ENCODE measurements around the gene PROCA1. TPM values are rescaled to one million over a fixed set of nuclear protein-coding genes. Genes with fewer than 3 reads are reported as not detected.

PROCA1 gene
- total RNA-seq, 1 donor, result 0.36 TPM

GRCh38 chr17:28746611-28747050 is 34.9 kb upstream of the PROCA1 start:
- TF ChIP-seq CTCF (IDR thresholded peaks at IDR 0.05; ENCODE audit: extremely low read depth, low read depth, low read length), result no peak
- peak overlapping the region; percentile 82 for H3K4me2 ChIP-seq (ENCODE audit: insufficient read depth, low read length)
- no peak overlapping the region for H3K4me3 ChIP-seq (ENCODE audit: insufficient read depth, low read length)

DNA sequence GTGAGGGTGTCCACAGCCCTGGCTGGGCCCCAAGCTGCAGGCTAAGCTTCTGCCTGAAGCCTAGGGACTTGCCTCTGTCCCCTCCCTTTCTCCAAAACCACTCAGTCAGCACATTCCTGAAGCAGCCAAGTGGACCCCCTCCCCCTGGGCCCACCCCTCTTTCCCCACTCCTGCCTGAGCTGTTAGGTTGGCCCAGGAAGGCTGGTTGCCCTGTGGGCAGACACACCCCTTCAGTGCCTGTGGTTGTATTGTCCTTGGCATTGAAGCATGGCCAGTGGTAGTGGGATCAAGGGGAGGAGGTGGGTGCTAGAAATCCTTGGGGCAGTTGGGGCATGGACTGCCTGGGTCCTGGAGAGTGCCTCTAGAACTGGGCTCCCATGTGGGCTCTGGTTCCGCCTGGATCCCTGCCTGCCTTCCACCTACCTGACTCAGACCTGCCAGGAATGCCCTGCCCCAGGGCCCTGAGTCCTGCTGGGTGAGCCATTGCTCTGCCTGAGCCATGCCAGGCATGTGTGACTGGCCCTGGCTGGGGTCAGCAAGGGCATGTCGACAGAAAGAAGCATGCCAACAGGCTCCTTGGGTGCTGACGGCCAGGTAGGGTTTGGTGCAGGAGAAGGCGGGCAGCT is 34.2 kb upstream of the PROCA1 start:
- peak; percentile 43 for DNase-seq (ENCODE audit: insufficient read length, low spot score, missing footprints)
- Histone ChIP-seq H3K79me2 (ENCODE audit: insufficient read depth, low read length) (peaks cover 60% of the 10 kb centered on the region), H3K36me3 (ENCODE audit: insufficient read depth, low read length) (peaks cover 40% of the 10 kb centered on the region)

More at GRCh38 chr17:28746611-28747050, 34.9 kb upstream of the PROCA1 start:
- H3K4me1 ChIP-seq (ENCODE audit: insufficient read depth, low read length), result peaks cover 28% of the 10 kb centered on the region
- peak; percentile 77 for DNase-seq (ENCODE audit: insufficient read length, low spot score, missing footprints)
- peaks cover 63% of the 10 kb centered on the region for H3K79me2 ChIP-seq (ENCODE audit: insufficient read depth, low read length)
- no peak overlapping the region for H2AFZ ChIP-seq (ENCODE audit: low read length)
- peak overlapping the region; percentile 22 for H3K27ac ChIP-seq (ENCODE audit: low read depth, low read length)
- H4K20me1 ChIP-seq (ENCODE audit: insufficient read depth, low read length), result peaks cover 49% of the 10 kb centered on the region
- no peaks in the 10 kb centered on the region for H3K9me3 ChIP-seq (ENCODE audit: low read depth, low read length)
- no peaks in the 10 kb centered on the region for H3K27me3 ChIP-seq (ENCODE audit: insufficient read depth, low read length)
- peaks cover 47% of the 10 kb centered on the region for H3K36me3 ChIP-seq (ENCODE audit: insufficient read depth, low read length)

GRCh38 chr17:28744972-28745785 is 33.5 kb upstream of the PROCA1 start:
- Histone ChIP-seq H3K79me2 (ENCODE audit: insufficient read depth, low read length) (peaks cover 54% of the 10 kb centered on the region), H4K20me1 (ENCODE audit: insufficient read depth, low read length) (peaks cover 41% of the 10 kb centered on the region), H3K36me3 (ENCODE audit: insufficient read depth, low read length) (peaks cover 32% of the 10 kb centered on the region), H3K4me3 (ENCODE audit: insufficient read depth, low read length) (peak overlapping the region; percentile 80), H3K27ac (ENCODE audit: low read depth, low read length) (peak overlapping the region; percentile 94), H3K9me3 (ENCODE audit: low read depth, low read length) (no peaks in the 10 kb centered on the region), H3K27me3 (ENCODE audit: insufficient read depth, low read length) (no peaks in the 10 kb centered on the region), H2AFZ (ENCODE audit: low read length) (no peak overlapping the region), H3K4me1 (ENCODE audit: insufficient read depth, low read length) (peaks cover 28% of the 10 kb centered on the region), H3K4me2 (ENCODE audit: insufficient read depth, low read length) (peak overlapping the region; percentile 82)
- DNase-seq (ENCODE audit: insufficient read length, low spot score, missing footprints), result peak; percentile 92
- no peak for TF ChIP-seq CTCF (IDR thresholded peaks at IDR 0.05; ENCODE audit: extremely low read depth, low read depth, low read length)

More for the DNA sequence above, 34.2 kb upstream of the PROCA1 start:
- no peaks in the 10 kb centered on the region for H3K9me3 ChIP-seq (ENCODE audit: low read depth, low read length)
- peak overlapping the region; percentile 94 for H3K27ac ChIP-seq (ENCODE audit: low read depth, low read length)
- TF ChIP-seq CTCF (IDR thresholded peaks at IDR 0.05; ENCODE audit: extremely low read depth, low read depth, low read length), result no peak
- peaks cover 47% of the 10 kb centered on the region for H4K20me1 ChIP-seq (ENCODE audit: insufficient read depth, low read length)
- no peaks in the 10 kb centered on the region for H3K27me3 ChIP-seq (ENCODE audit: insufficient read depth, low read length)
- no peak overlapping the region for H2AFZ ChIP-seq (ENCODE audit: low read length)
- H3K4me2 ChIP-seq (ENCODE audit: insufficient read depth, low read length), result peak overlapping the region; percentile 82
- H3K4me1 ChIP-seq (ENCODE audit: insufficient read depth, low read length), result peaks cover 28% of the 10 kb centered on the region
- peak overlapping the region; percentile 80 for H3K4me3 ChIP-seq (ENCODE audit: insufficient read depth, low read length)

Data from osteoblast (primary cell).